Keratinocyte (primary cell): ENCODE measurements around the gene TRIM14.

ENCODE experiments used
- CTCF ChIP-seq, 3 experiments: IDR thresholded peaks in 1 of 3; conservative IDR thresholded peaks in 1 of 3; optimal IDR thresholded peaks in 1 of 3; 2 replicates in 2 of 3; 3 replicates in 1 of 3; pipeline versions ENCODE3 to v1.5.1; 2011; ENCODE audit warnings: low read length in 3 of 3, mild to moderate bottlenecking in 3 of 3, moderate library complexity in 2 of 3, control low read depth in 1 of 3, inconsistent platforms in 1 of 3; ENCODE audit not compliant: insufficient read depth in 2 of 3; ENCODE audit errors: extremely low read depth in 1 of 3
- EZH2 ChIP-seq: IDR thresholded peaks from one replicate; pipeline ENCODE4 v1.6.1; 2012; ENCODE audit warnings: inconsistent platforms, mild to moderate bottlenecking, low read length, moderate library complexity

- no peak for TF ChIP-seq CTCF (optimal IDR thresholded peaks at IDR 0.05 in 1 of 3, IDR thresholded peaks at IDR 0.05 in 1 of 3, conservative IDR thresholded peaks at IDR 0.05 in 1 of 3; ENCODE audit: extremely low read depth in 1 of 3, insufficient read depth in 2 of 3, low read length in 3 of 3)
- no peak for TF ChIP-seq EZH2
These were observed 30.4 kb upstream of the TRIM14 start for GRCh38 chr9:98149422-98149821.
